ENCODE results near the gene EEF2K.

DNA sequence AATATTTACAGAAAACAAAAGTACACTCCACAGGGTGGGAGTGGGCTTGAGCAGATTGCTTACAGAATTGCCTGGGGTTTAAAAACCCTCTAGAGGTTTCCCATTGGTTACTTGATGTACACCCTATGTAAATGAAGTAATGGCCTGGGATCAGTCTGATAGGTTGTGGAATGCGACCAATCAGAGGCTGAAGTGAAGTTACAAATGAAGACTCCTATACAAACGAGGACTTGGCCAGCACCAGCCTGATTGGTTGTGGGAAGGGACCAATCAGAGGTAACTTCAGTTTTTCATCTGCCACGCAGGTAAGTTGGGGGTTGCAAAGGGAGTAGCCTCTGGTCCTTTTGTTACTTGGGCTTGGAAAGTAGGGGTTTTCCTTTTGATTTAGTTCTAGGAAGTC is 8.8 kb downstream of the EEF2K start:
- TF ChIP-seq, protein P1, sequence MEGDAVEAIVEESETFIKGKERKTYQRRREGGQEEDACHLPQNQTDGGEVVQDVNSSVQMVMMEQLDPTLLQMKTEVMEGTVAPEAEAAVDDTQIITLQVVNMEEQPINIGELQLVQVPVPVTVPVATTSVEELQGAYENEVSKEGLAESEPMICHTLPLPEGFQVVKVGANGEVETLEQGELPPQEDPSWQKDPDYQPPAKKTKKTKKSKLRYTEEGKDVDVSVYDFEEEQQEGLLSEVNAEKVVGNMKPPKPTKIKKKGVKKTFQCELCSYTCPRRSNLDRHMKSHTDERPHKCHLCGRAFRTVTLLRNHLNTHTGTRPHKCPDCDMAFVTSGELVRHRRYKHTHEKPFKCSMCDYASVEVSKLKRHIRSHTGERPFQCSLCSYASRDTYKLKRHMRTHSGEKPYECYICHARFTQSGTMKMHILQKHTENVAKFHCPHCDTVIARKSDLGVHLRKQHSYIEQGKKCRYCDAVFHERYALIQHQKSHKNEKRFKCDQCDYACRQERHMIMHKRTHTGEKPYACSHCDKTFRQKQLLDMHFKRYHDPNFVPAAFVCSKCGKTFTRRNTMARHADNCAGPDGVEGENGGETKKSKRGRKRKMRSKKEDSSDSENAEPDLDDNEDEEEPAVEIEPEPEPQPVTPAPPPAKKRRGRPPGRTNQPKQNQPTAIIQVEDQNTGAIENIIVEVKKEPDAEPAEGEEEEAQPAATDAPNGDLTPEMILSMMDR (IDR thresholded peaks at IDR 0.05) = no peak
- TF ChIP-seq EZH2 (IDR thresholded peaks at IDR 0.05; ENCODE audit: borderline replicate concordance, insufficient read depth, low read depth, low read length, poor library complexity, severe bottlenecking) = no peak
